Stomach (tissue), 4 donors: ENCODE measurements around the gene YPEL1.

ENCODE experiments used
- CTCF ChIP-seq, 7 experiments: fragments of 450-650 bp in 4 of 7; fragments of 200-600 bp in 3 of 7; sonication (generic) in 3 of 7; IDR thresholded peaks; one replicate each; pipeline ENCODE4 v1.5.1; 2016 to 2019; ENCODE audit warnings: antibody characterized with exemption in 7 of 7, control low read depth in 2 of 7, mild to moderate bottlenecking in 1 of 7
- POLR2AphosphoS5 ChIP-seq, 3 donors: sonication (generic); formaldehyde crosslinking; IDR thresholded peaks; one replicate each; pipeline ENCODE4 v1.6.1; 2016; ENCODE audit warnings: antibody characterized with exemption in 3 of 3

DNA sequence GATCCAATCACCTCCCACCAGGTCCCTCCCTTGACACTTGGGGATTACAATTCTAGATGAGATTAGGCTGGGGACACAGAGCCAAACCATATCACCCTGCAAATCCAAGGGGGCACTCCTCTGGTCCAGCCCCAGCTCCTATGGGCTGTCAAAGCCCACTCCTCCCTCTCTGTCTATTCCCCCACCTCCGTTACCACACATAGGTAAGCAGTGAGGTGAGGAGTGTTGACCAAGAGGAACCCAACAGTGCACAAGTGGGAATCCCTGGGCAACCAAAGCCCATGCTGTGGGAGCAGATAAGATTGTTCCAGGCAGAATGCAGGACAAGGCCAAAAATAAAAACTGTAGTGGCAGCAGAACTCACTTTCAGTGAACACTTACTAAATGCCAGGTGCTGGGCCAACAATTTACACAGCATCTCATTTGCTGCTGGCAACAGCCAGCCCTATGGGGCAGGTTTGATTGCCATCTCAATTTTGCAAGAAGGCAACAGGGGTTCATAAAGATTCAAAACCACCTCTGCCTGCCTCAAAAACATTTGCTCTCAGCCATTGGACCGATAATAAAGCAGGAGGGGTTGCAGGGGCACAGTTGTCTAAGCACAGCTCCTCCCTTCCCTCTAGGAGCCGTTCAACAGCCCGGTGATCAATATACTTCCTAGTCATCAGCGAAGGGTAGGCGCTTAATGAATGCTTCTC, 84.6 kb downstream of the YPEL1 start:
- no peak for TF ChIP-seq CTCF (IDR thresholded peaks at IDR 0.05)
- no peak for TF ChIP-seq POLR2AphosphoS5 (IDR thresholded peaks at IDR 0.05)
